Suprapubic skin (tissue), 4 donors: ENCODE results near the gene CSAG3. TPM values are rescaled to one million over a fixed set of nuclear protein-coding genes. Genes with fewer than 3 reads are reported as not detected.
"Not testable (repeated sequence)": the region's sequence is repeated elsewhere in the genome, so short reads cannot be mapped to it uniquely, and the experiment has no call there.

ENCODE experiments used
- DNase-seq, 2 donors: peaks; one replicate each; pipeline ENCODE4 v3.0.0-alpha.2; 2019; ENCODE audit warnings: low spot score in 2 of 2
- H3K27ac ChIP-seq: fragments of 200-600 bp; sonication (generic); one replicate; pipeline ENCODE4 v1.5.1; 2019
- H3K27me3 ChIP-seq: fragments of 200-600 bp; sonication (generic); one replicate; pipeline ENCODE4 v1.5.1; 2019
- H3K36me3 ChIP-seq: fragments of 200-600 bp; sonication (generic); one replicate; pipeline ENCODE4 v1.5.1; 2019
- H3K4me1 ChIP-seq: fragments of 200-600 bp; sonication (generic); one replicate; pipeline ENCODE4 v1.5.1; 2019
- H3K4me3 ChIP-seq: fragments of 200-600 bp; sonication (generic); one replicate; pipeline ENCODE4 v1.5.1; 2019; ENCODE audit warnings: mild to moderate bottlenecking
- H3K9me3 ChIP-seq: fragments of 200-600 bp; sonication (generic); one replicate; pipeline ENCODE4 v1.5.1; 2019
- EP300 ChIP-seq: sonication (generic); formaldehyde crosslinking; IDR thresholded peaks from one replicate; pipeline ENCODE4 v1.6.1; 2017; ENCODE audit warnings: antibody characterized with exemption
- POLR2A ChIP-seq, 2 donors: fragments of 450-650 bp; IDR thresholded peaks; one replicate each; pipeline ENCODE4 v1.6.1; 2017; ENCODE audit warnings: antibody characterized with exemption in 2 of 2, mild to moderate bottlenecking in 2 of 2, moderate library complexity in 2 of 2
- POLR2AphosphoS5 ChIP-seq, 3 donors: sonication (generic); formaldehyde crosslinking; IDR thresholded peaks; one replicate each; pipeline ENCODE4 v1.6.1; 2017; ENCODE audit warnings: antibody characterized with exemption in 3 of 3
- WGBS: methylation state at CpG from one replicate; pipeline ENCODE4 v1.1.5; 2018; 5-methylcytosine and 5-hydroxymethylcytosine counted together
- total RNA-seq, 4 donors: library from RNA; depleted of rRNA; stranded (reverse); fragments of >200 nt; gene quantifications; one replicate each; pipeline ENCODE4 v1.1.0, GENCODE V29; 2016
- TF ChIP-seq, protein P1 (sequence below), 2 donors: fragments of 200-600 bp in 1 of 2; fragments of 450-650 bp in 1 of 2; sonication (generic) in 1 of 2; IDR thresholded peaks; one replicate each; pipeline ENCODE4 v1.5.1; 2016 to 2019; ENCODE audit warnings: antibody characterized with exemption in 2 of 2, mild to moderate bottlenecking in 1 of 2, moderate library complexity in 1 of 2

The CSAG3 gene
- total RNA-seq, 4 donors from 2014 or later: not detected

DNA sequence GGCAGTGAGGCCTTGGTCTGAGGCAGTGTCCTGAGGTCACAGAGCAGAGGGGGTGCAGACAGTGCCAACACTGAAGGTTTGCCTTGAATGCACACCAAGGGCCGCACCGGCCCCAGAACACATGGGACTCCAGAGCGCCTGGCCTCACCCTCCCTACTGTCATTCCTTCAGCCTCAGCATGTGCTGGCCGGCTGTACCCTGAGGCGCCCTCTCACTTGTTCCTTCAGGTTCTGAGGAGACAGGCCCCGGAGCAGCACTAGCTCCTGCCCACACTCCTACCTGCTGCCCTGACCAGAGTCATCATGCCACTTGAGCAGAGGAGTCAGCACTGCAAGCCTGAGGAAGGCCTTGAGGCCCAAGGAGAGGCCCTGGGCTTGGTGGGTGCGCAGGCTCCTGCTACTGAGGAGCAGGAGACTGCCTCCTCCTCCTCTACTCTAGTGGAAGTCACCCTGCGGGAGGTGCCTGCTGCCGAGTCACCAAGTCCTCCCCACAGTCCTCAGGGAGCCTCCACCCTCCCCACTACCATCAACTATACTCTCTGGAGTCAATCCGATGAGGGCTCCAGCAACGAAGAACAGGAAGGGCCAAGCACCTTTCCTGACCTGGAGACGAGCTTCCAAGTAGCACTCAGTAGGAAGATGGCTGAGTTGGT, 23.0 kb upstream of the CSAG3 start:
- H3K27me3 ChIP-seq: no peaks in the 10 kb centered on the region
- H3K27ac ChIP-seq: no peak overlapping the region
- H3K36me3 ChIP-seq: no peaks in the 10 kb centered on the region
- TF ChIP-seq POLR2A (IDR thresholded peaks at IDR 0.05) (no peak), POLR2AphosphoS5 (IDR thresholded peaks at IDR 0.05) (no peak), EP300 (no peak)
- TF ChIP-seq, protein P1, sequence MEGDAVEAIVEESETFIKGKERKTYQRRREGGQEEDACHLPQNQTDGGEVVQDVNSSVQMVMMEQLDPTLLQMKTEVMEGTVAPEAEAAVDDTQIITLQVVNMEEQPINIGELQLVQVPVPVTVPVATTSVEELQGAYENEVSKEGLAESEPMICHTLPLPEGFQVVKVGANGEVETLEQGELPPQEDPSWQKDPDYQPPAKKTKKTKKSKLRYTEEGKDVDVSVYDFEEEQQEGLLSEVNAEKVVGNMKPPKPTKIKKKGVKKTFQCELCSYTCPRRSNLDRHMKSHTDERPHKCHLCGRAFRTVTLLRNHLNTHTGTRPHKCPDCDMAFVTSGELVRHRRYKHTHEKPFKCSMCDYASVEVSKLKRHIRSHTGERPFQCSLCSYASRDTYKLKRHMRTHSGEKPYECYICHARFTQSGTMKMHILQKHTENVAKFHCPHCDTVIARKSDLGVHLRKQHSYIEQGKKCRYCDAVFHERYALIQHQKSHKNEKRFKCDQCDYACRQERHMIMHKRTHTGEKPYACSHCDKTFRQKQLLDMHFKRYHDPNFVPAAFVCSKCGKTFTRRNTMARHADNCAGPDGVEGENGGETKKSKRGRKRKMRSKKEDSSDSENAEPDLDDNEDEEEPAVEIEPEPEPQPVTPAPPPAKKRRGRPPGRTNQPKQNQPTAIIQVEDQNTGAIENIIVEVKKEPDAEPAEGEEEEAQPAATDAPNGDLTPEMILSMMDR (IDR thresholded peaks at IDR 0.05): no peak
- peak in 1 of 2 donors; percentile 31 for DNase-seq
- H3K4me3 ChIP-seq: no peak overlapping the region
- H3K4me1 ChIP-seq: no peaks in the 10 kb centered on the region
- no peaks in the 10 kb centered on the region for H3K9me3 ChIP-seq
- 84% methylated on average over 6 of the region's 12 CpGs for WGBS

DNA sequence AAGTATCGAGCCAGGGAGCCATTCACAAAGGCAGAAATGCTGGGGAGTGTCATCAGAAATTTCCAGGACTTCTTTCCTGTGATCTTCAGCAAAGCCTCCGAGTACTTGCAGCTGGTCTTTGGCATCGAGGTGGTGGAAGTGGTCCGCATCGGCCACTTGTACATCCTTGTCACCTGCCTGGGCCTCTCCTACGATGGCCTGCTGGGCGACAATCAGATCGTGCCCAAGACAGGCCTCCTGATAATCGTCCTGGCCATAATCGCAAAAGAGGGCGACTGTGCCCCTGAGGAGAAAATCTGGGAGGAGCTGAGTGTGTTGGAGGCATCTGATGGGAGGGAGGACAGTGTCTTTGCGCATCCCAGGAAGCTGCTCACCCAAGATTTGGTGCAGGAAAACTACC, 22.5 kb upstream of the CSAG3 start:
- not testable (repeated sequence) for DNase-seq, H3K9me3 ChIP-seq, H3K36me3 ChIP-seq, H3K27me3 ChIP-seq, H3K4me1 ChIP-seq, H3K4me3 ChIP-seq, H3K27ac ChIP-seq
- WGBS: 79% methylated on average over 9 of the region's 12 CpGs

DNA sequence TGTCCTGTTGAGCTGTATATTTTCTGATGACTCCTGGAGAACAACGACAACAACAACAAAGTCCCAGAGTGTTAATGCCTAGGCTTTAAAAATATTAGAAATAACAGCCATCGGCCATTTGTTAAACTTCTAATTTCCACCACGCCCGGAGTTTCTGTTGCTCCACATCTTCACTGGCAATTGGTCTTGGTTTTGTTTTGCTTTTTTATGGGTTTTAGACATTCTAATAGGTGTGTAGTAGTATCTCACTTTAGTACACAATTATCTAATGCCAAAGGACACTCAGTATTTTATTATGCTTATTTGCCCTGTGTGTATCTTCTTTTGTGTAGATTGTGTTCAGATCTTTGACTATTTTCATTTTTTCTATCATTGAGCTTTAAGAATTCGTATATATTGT, 20.5 kb upstream of the CSAG3 start:
- no peaks in the 10 kb centered on the region for H3K27me3 ChIP-seq
- no peak for DNase-seq
- H3K27ac ChIP-seq: no peak overlapping the region
- no peaks in the 10 kb centered on the region for H3K4me1 ChIP-seq
- H3K4me3 ChIP-seq: no peak overlapping the region
- no peaks in the 10 kb centered on the region for H3K9me3 ChIP-seq
- TF ChIP-seq EP300 (no peak), POLR2A (IDR thresholded peaks at IDR 0.05) (no peak), POLR2AphosphoS5 (IDR thresholded peaks at IDR 0.05) (no peak)
- TF ChIP-seq, protein P1 (IDR thresholded peaks at IDR 0.05): no peak
- no peaks in the 10 kb centered on the region for H3K36me3 ChIP-seq
- whole genome bisulfite sequencing: 84% methylated on average over 5 of the region's 5 CpGs

DNA sequence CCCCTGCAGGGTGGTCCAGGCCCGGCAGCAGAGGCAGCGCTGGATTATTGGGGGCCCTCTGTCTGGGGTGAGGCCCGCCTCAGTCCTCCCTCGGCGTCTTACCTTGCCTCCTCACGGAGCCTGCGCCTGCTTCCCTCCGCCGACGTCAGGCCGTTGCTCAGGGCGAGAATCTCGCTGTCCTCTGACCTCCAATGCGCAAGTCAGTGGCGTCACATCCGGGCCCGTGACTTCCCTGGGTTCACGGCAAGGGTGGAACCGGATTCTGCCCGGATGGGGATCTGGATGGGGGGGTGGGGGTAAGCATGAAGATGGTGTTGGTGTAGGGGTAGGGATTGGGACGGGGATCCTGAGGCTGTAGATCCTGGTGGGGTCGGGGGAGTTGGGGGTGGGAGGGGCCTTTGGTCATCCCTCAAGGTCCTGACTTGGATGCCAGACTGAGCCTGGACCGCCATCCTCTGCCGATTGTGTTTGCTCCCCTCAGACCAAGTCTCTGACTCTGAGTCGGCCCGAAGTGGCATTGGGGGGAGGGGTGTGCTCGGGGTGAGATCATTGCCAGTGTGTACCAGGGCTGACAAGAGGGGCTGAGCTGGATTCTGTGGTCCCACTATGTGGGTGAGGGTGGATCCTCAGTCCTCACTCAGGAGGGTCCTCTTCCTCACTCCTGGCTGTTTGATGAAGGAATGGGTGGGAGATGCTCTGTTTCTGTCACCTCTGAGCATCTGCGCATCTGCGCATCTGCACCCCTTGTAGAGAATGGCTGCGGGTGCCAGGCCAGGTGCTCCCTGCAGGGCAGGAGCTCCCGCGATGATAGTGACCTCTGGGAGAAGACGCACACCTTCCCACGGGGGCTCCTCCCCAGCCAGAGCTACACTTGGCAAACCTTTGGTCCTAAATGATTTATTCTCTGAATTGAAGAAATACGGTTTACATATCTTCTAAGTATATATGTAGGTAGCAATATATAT, 5.0 kb upstream of the CSAG3 start, which contains the start of gene MAGEA2:
Gene MAGEA2 (minus strand): TSS at position 157 of the 965 bp plus-strand sequence. CDS start 2,479 bp downstream, outside the sequence.
- not testable (repeated sequence) for DNase-seq, H3K27me3 ChIP-seq, H3K27ac ChIP-seq, H3K4me3 ChIP-seq, H3K4me1 ChIP-seq, H3K36me3 ChIP-seq, H3K9me3 ChIP-seq
- no CpG with 5 or more reads among the region's 35 CpGs for WGBS

DNA sequence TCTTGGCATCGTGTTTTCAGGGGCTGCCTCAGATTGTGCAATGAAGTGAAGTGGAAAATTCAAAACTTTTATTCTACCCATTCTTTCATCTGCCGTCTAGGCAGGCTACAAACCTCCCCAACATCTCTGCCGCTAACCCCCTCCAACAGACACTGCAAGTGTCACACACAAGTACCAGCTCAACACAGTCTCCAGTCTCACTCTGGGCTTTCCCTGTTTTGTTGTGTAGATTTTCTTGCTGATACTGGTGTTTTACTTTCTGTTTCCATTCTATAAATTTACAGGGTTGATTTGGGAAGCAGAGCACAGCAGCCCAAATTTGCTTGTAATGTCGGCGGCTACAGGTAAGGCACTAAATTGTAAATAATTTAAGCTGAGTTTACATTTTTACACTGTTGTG, 4.1 kb upstream of the CSAG3 start:
- H3K4me1 ChIP-seq, DNase-seq, H3K27me3 ChIP-seq, H3K9me3 ChIP-seq, H3K36me3 ChIP-seq, H3K27ac ChIP-seq, H3K4me3 ChIP-seq: not testable (repeated sequence)
- WGBS: no CpG with 5 or more reads among the region's 5 CpGs

- H3K9me3 ChIP-seq, H3K4me3 ChIP-seq, DNase-seq, H3K27me3 ChIP-seq, H3K4me1 ChIP-seq, H3K36me3 ChIP-seq, H3K27ac ChIP-seq: not testable (repeated sequence)
- 58% methylated on average over 5 of the region's 7 CpGs for WGBS
Measured at GRCh38 chrX:152759544-152759943, 526 bp downstream of the CSAG3 start.

DNA sequence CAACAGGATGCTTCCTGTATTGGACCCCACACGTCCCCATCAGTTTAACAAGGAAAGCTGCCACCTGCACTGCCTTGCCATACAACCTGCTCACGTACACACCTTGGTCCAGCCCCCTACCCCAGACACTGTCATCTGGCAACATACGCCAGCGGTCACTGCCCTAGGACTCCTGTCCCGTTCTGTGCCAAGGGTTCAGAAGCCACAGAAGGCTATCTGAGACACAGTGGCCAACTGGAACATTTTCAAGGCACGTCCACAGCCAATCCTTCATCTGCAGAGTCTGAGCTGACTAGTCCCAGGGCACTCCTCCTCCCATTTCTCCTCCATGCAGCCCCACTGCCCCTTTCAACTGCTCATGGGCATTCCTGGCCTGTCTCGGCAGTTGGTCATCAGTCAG, 2.6 kb downstream of the CSAG3 start:
- not testable (repeated sequence) for H3K27ac ChIP-seq, H3K27me3 ChIP-seq, H3K4me3 ChIP-seq, DNase-seq, H3K36me3 ChIP-seq, H3K4me1 ChIP-seq, H3K9me3 ChIP-seq
- no CpG with 5 or more reads among the region's 7 CpGs for WGBS

- H3K4me1 ChIP-seq, H3K27ac ChIP-seq, H3K4me3 ChIP-seq, H3K9me3 ChIP-seq, H3K27me3 ChIP-seq, H3K36me3 ChIP-seq, DNase-seq: not testable (repeated sequence)
- 78% methylated on average over 8 of the region's 9 CpGs for WGBS
Measured at GRCh38 chrX:152766562-152766961, 7.5 kb downstream of the CSAG3 start.

DNA sequence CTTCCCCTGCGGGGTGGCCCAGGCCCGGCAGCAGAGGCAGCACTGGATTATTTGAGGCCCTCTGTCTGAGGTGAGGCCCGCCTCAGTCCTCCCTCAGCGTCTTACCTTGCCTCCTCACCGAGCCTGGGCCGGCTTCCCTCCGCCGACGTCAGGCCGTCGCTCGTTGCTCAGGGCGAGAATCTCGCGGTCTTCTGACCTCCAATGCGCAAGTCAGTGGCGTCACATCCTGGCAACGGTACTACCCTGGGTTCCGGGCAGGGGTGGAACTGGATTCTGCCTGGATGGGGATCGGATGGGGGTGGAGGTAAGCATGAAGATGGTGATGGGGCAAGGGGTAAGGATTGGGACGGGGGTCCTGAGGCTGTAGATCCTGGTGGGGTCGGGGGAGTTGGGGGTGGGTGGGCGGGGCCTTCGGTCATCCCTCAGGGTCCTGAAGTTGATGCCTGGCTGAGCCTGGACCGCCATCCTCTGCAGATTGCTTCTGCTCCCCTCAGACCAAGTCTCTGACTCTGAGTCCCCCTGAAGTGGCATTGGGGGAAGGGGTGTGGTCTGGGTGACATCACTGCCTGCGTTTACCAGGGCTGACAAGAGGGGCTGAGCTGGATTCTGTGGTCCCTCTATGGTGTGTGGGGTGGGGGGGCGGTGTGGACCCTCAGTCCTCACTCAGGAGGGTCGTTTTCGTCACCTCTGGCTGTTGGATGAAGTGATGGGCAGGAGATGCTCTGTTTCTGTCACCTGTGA, 10.7 kb downstream of the CSAG3 start, which contains the start of gene MAGEA6:
Gene MAGEA6 (minus strand): TSS at position 141 of the 741 bp plus-strand sequence. CDS start 2,039 bp downstream, outside the sequence.
- WGBS: no CpG with 5 or more reads among the region's 29 CpGs
- DNase-seq: not testable (repeated sequence)

DNA sequence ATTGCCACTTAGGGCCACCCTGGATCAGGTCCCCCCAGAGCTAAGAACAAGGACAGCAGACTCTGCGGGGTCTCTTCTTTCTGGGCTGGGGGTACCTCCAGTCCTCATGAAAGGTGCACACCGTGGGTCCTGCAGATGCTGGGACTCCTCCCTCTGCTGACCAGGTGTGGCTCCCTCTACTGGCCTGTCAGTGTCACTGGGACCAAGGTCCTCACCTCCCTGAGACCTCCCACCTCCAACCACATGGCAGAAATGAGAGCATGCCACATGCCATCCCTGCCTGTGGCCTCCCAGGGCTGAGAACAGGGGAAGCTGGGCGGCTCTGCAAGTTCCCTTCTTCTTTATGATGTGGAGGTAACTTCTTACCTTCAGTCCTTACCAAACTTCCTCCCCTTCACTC, 28.0 kb downstream of the CSAG3 start:
- not testable (repeated sequence) for H3K27me3 ChIP-seq, H3K4me3 ChIP-seq, H3K9me3 ChIP-seq, DNase-seq, H3K36me3 ChIP-seq, H3K4me1 ChIP-seq, H3K27ac ChIP-seq
- WGBS: no CpG with 5 or more reads among the region's 3 CpGs

More for the DNA sequence above, 10.7 kb downstream of the CSAG3 start, which contains the start of gene MAGEA6:
- H3K4me3 ChIP-seq, H3K27me3 ChIP-seq, H3K36me3 ChIP-seq, H3K9me3 ChIP-seq, H3K4me1 ChIP-seq, H3K27ac ChIP-seq: not testable (repeated sequence)
